GM10248 (cell line): ENCODE results near the gene TACR3.
"Not testable (repeated sequence)": the region's sequence is repeated elsewhere in the genome, so short reads cannot be mapped to it uniquely, and the experiment has no call there.

Source experiments
- CTCF ChIA-PET: fragments of 300-600 bp; sonication (Branson Sonifier 250); formaldehyde crosslinking; extraction: SDS; loops from one replicate; lab custom pipeline; 2021; ENCODE audit warnings: antibody characterized with exemption; lab: Yijun Ruan, JAX
- POLR2A ChIA-PET: fragments of 350-650 bp; sonication (Branson Sonifier 250); formaldehyde crosslinking; extraction: SDS; loops from one replicate; lab custom pipeline; 2020; ENCODE audit warnings: antibody characterized with exemption; lab: Yijun Ruan, JAX
- DNase-seq: peaks from one replicate; pipeline ENCODE4 v3.0.0; 2012; ENCODE audit errors: extremely low spot score
- CTCF ChIP-seq: IDR thresholded peaks from 2 replicates; pipeline ENCODE4 v1.5.1; 2012; ENCODE audit warnings: mild to moderate bottlenecking, low read depth; ENCODE audit errors: extremely low read depth, missing control alignments, control extremely low read depth

The TACR3 gene

GRCh38 chr4:103721251-103721650, 1.5 kb upstream of the TACR3 start:
- CTCF ChIA-PET: interaction anchor here (1.0 kb wide), 1 partner anchor 88 kb away, joined by 3 read pairs; no protein-coding TSS in a partner anchor
- POLR2A ChIA-PET: no interaction called here
- DNase-seq: no peak
- TF ChIP-seq CTCF: no peak

- CTCF ChIA-PET: interaction anchor here (1.0 kb wide), 1 partner anchor 89 kb away, joined by 3 read pairs; no protein-coding TSS in a partner anchor
- POLR2A ChIA-PET: no interaction called here
- DNase-seq: no peak
- no peak for TF ChIP-seq CTCF
Observed at GRCh38 chr4:103720661-103721060, 876 bp upstream of the TACR3 start.

- CTCF ChIA-PET: no interaction called here
- POLR2A ChIA-PET: no interaction called here
- TF ChIP-seq CTCF: no peak
- no peak for DNase-seq
Observed at GRCh38 chr4:103719105-103719829, 518 bp downstream of the TACR3 start.

GRCh38 chr4:103692615-103693014, 27.2 kb downstream of the TACR3 start:
- ChIA-PET POLR2A (no interaction called here), CTCF (no interaction called here)
- no peak for DNase-seq
- TF ChIP-seq CTCF: no peak

- CTCF ChIA-PET: no interaction called here
- POLR2A ChIA-PET: no interaction called here
- DNase-seq: no peak
- TF ChIP-seq CTCF: no peak
Observed at GRCh38 chr4:103673983-103674382, 45.8 kb downstream of the TACR3 start.

GRCh38 chr4:103666764-103667163, 53.0 kb downstream of the TACR3 start:
- CTCF ChIA-PET, POLR2A ChIA-PET, DNase-seq: not testable (repeated sequence)

GRCh38 chr4:103664436-103665075, 55.2 kb downstream of the TACR3 start:
- ChIA-PET POLR2A (no interaction called here), CTCF (interaction anchor here (0.8 to 1.1 kb wide), 2 partner anchors 13 to 14 kb away, joined by 3 read pairs; no protein-coding TSS in a partner anchor)
- TF ChIP-seq CTCF: no peak
- no peak for DNase-seq
